HG02884 (cell line): ENCODE measurements around the gene DNAH10.

Experiments used
- ATAC-seq: cut with Tn5 transposase; IDR thresholded peaks from one replicate; pipeline ENCODE4 v1.9.1; 2021; ENCODE audit warnings: mild to moderate bottlenecking, moderate library complexity; ENCODE audit not compliant: unreplicated experiment

The DNAH10 gene

GRCh38 chr12:123877968-123878367, 115.9 kb downstream of the DNAH10 start:
- no peak for ATAC-seq

DNA sequence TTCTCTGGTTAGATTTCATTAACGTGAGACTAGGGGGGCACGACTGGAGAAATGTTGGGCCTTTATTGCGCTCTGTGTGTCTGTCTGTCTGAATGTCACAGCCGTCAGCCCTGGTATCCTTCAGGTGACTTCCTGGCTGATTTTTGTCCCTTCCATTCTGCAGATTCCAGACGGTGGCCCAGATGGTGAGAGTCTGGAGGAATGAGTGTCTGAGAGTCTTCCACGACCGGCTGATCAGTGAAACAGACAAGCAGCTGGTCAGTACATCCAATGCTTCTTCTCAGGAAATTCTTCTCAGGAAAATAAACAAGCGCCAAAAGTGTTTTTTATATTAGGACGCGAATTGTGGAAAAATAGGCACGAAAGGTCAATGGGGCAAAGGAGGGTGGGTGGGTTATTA, 117.0 kb downstream of the DNAH10 start:
- no peak for ATAC-seq

DNA sequence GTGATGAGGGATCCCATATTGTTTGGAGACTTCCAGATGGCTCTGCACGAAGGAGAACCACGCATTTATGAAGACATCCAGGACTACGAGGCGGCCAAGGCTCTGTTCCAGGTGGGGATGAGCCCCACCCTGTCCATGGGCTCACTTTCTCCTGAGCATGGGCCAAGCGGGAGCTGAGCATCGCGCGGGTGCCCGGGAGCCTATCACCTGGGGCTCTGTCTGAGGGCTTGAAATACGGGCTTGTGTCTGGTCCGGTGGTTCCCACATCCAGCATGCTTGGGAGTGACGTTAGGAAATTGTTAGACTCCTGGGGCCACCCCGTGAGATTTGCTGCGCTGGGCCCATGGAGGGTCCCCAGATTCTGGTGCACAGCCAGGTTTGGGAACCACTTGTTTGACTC, 117.6 kb downstream of the DNAH10 start:
- no peak for ATAC-seq

DNA sequence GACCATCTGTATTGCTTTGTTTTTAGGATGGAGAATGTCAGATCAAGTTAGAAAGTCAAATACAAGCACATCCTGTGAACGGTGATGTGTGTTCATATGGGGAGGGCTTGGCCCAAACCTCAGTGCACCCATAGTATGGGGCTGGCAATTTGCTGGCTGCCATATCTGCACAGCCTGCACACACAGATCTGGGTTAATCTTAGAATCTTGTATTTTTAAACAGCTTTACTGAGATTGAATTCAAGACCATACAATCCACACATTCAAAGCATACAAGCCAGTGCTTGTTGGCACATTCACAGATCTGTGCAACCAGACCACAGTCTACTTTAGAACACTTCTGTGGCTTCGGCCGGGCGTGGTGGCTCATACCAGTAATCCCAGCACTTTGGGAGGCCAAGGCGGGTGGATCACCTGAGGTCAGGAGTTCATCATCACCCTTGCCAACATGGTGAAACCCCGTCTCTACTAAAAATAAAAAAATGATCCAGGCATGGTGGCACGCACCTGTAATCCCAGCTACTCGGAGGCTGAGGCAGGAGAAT, 120.1 kb downstream of the DNAH10 start:
- ATAC-seq: no peak

- no peak for ATAC-seq
These were observed 124.2 kb downstream of the DNAH10 start for GRCh38 chr12:123886258-123886657.

DNA sequence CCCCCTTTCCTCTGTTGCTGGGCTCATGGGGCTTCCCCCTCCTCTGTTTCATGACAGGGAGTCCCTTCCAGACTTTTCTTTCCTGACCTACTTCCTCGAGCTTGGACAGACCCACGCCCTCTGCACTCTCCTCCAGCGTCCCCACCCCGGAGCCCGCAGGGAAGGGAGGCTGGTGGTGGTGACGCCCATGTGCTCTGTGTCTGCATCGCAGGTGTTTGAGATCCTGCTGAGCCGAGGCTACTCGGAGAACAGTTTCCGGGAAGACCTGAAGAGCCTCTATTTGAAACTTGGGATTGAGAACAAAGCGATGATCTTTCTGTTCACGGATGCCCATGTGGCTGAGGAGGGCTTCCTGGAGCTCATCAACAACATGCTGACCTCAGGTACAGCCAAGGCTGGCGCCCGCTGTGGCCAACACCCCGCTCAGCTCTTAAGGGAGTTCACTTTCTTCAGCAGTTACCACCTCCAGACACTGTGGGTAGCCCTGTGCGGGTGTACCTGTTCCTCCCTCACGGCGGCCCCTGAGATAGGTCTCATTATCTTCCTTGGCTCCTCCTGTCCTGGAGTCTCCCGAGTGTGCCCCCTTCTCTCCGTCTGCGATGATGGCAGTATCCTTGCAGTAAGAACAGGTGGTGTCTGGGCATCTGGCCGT, 125.0 kb downstream of the DNAH10 start:
- no peak for ATAC-seq

- no peak for ATAC-seq
These were observed 126.9 kb downstream of the DNAH10 start for GRCh38 chr12:123888989-123889388.

GRCh38 chr12:123889848-123890535, 127.9 kb downstream of the DNAH10 start:
- no peak for ATAC-seq

DNA sequence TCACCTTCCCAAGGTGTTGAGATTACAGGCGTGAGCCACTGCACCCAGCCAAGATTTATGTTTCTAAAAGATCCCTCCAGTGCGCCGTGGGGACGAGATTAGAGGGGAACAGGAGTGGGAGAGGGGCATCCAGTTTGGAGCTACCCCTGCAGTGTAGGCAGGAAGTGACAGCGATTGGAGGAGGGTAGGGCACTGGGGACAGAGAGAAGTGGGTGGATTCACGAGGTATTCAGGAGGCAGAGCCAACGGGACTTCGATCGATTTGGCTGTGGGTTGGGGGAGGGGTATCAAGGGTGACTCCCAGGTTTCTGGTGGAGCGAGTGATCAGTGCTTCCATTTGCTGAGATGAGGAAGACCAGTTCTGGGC, 128.4 kb downstream of the DNAH10 start:
- no peak for ATAC-seq

DNA sequence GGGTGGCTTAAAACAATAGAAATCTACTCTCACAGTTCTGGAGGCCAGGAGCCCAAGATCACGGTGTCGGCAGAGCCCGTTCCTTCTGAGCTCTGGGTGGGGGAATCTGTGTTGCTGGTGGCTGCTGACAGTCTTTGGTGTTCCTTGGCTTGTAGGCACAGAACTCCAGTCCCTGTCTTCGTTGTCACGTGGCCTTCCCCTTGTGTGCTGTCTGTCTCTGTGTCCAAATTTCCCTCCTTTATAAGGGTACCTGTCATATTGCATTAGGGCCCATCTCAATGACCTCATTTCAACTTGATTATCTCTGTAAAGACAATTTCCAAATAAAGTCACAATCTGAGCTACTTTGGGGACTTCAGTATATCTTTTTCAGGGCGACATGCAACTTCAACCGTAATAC, 128.9 kb downstream of the DNAH10 start:
- ATAC-seq: no peak

DNA sequence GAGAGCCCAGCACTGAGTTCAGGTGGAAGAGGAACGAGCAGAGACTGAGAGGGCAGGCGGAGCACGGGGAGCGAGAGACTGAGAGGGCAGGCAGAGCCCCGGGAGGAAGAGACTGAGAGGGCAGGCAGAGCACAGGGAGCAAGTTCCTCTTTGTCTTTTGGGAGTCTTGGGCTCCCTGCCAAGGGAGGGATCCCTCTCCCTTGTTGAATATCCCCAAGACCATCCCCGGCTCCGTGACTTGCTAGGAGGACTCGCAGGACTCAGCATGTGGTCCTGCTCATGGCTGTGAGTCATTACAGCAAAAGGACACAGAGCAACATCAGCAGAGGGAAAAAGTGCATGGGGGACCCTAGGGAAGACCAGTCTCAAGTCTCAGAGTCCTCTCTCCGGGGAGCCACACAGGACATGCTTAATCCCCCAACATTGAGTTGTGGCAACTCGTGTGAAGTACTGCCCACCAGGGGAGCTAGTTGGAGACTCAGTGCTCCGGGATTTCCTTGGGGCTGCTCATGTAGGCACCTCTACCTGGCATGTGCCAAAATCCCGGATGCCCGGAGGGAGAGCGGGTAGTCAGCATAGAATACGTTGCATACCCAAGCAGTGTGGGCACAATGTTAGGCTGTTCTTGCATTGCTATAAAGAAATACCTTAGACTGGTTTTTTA, 129.5 kb downstream of the DNAH10 start:
- ATAC-seq: no peak

DNA sequence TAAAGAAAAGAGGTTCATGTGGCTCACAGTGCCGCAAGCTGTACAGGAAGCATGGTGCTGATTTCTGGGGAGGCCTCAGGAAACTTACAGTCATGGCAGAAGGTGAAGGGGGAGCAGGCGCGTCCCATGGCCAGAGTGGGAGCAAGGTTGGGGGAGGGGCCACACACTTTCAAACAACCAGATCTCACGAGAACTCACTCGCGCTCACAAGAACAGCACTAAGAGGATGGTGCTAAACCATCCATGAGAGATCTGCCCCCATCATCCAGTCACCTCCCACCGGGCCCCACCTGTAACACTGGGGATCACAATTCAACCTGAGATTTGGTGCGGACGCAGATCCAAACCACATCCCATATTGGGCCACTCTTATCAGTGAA, 130.1 kb downstream of the DNAH10 start:
- no peak for ATAC-seq

DNA sequence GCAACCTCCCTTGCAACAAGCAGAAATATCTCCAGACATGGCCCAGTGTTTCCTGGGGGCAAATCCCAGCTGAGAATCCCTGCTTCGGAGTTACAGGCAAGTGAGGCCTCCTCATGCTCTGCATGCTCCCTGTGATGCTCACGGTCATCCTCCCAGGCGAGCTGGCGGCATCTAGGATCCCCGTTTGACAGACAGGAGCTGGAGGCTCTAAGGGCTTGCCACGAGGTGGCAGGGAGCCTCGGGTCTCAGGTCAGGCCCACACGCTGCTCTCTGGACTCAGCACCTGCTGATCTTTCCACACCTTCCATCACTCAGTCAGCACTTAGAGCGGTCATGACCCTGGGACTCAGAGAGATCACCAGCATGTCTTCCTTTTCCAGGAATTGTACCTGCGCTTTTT, 130.8 kb downstream of the DNAH10 start:
- ATAC-seq: no peak

- ATAC-seq: no peak
These were observed 131.2 kb downstream of the DNAH10 start for GRCh38 chr12:123893276-123893675.

- no peak for ATAC-seq
These were observed 132.8 kb downstream of the DNAH10 start for GRCh38 chr12:123894823-123895345.

DNA sequence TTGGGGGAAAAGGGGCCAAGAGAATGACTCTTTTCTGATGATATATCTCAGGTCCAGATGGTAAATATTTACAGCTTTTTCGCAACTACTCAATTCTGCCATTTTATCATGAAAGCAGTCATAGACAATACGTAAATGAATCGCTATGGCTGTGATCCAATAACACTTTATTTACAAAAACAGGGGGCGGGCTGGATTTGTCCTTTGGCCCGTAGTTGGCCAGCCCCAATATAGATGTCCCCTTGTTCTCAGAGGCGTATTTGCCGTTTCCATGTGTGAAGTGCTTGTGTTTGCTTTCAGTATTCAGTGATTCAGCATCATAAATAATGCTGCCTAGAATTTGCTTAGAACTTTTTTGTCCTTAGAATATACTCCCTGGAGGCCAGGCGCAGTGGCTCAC, 133.3 kb downstream of the DNAH10 start:
- no peak for ATAC-seq

DNA sequence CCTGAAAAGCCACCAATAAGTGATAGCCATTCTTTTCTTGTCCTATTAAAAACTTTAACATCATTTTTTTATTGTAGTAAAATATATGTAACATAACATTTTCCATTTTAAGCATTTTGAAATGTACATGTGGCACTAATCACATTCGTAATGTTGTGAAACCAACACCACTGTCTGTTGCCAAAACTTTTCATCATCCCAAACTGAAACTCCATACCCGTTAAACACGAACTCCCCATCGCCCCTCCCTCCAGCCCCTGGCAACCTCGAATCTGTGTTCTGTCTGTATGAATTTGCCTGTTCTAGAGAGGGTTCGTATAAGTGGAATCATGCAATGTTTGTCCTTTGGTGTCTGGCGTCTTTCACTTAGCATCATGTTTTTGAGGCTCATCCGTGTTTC, 134.7 kb downstream of the DNAH10 start:
- no peak for ATAC-seq

DNA sequence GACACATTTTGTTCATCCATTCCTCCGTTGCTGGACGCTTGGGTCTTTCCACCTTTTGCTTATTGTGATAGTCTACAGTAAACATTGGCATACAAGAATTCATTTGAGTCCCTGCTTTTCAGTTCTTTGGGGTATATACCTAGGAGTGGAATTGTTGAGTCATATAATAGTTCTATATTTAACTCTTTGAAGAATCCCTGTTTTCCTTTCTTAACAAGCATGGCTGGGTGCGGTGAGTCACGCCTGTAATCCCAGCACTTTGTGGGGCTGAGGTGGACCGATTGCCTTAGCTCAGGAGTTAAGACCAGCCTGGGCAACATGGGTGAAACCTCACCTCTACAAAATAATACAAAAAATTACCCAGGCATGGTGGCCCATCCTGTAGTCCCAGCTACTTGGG, 135.1 kb downstream of the DNAH10 start:
- no peak for ATAC-seq

DNA sequence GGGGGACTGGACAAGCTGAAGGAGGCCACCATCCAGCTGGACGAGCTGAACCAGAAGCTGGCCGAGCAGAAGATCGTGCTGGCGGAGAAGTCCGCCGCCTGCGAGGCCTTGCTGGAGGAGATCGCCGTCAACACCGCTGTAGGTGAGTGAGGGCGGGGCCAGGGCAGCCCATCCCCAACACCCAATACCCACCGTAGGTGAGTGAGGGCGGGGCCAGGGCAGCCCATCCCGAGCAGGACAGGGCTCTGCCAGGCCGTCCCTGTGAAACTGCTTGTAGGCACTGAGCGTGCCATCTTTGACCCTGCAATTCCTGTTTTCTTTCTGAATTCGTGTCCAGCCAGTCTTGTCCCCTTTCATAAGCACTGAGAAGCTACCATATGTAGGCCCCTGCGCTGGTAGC, 136.6 kb downstream of the DNAH10 start:
- no peak for ATAC-seq

GRCh38 chr12:123899368-123899767, 137.3 kb downstream of the DNAH10 start:
- ATAC-seq: no peak

GRCh38 chr12:123900871-123901376, 138.8 kb downstream of the DNAH10 start:
- ATAC-seq: no peak

GRCh38 chr12:123902821-123903220, 140.7 kb downstream of the DNAH10 start:
- no peak for ATAC-seq
